Central memory CD8-positive, alpha-beta T cell (primary cell): ENCODE measurements around the gene GPR137.

Source experiments
- ATAC-seq: fragments of 150-1000 bp; cut with Tn5 transposase; replicated peaks from 2 replicates; pipeline ENCODE4 v1.10.0; 2022; ENCODE audit warnings: mild to moderate bottlenecking, moderate FRiP score, moderate number of reproducible peaks; ENCODE audit not compliant: poor library complexity, severe bottlenecking; ENCODE audit errors: extremely low read depth
- DNase-seq, 2 donors: peaks; one replicate each; pipeline ENCODE4 v3.0.0; 2021; ENCODE audit warnings: low spot score in 2 of 2
- H3K27ac Mint-ChIP-seq: one replicate; pipeline ENCODE4 v1.8.0; 2022; ENCODE audit warnings: low read depth, mild to moderate bottlenecking, moderate library complexity, mixed read lengths
- H3K27me3 Mint-ChIP-seq: one replicate; pipeline ENCODE4 v1.8.0; 2022; ENCODE audit warnings: mixed read lengths
- H3K36me3 Mint-ChIP-seq: one replicate; pipeline ENCODE4 v1.8.0; 2022; ENCODE audit warnings: mild to moderate bottlenecking, moderate library complexity, mixed read lengths; ENCODE audit not compliant: insufficient read depth
- H3K4me1 Mint-ChIP-seq: one replicate; pipeline ENCODE4 v1.8.0; 2022; ENCODE audit warnings: mixed read lengths
- H3K4me3 Mint-ChIP-seq: one replicate; pipeline ENCODE4 v1.8.0; 2022; ENCODE audit warnings: mild to moderate bottlenecking, moderate library complexity, mixed read lengths
- H3K9me3 Mint-ChIP-seq: one replicate; pipeline ENCODE4 v1.8.0; 2022; ENCODE audit warnings: mixed read lengths

GPR137 gene

DNA sequence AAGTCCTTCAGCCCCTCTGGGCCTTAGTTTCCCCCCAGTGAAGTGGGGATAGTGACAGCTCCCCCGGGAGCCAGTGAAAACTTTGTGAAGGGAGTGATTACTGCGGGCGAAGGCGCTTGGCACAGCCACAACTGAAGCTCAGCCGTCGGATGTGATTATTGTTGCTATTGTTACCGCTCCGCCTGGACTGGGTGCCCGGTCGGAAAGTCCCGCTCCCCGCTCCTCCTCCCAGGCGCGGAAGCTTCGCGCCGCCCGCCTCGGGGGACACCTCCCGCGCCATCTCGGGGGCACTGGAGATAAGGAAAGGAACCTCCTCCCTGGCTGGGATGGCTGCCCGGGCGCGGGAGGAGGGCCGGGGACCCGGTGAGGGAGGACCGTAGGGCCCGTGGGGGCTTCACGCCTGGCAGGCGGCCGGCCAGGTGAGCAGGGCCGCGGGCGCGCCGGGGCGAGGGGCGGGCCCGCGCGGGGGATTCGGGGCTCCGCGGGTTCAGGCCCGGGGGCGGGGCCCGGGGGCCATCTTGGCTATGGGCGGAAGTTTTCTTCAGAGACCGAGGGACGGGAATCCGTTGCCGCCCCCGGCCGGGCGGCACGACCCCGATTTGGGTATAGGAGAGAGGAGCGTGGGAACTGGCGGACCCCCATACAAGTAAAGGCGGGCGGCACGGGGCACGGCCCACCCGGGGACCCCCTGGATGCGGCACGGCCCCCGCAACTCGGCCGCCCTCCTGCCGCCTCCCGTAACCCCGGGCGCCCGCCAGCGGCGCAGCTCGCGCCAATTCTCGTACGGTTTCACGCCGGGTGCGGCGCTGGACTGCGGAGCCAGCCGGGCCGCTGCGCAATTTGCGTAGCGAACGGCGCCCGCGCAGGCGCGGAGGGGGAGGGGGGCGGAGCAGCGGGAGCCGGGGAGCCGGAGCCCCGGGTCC is at the start of gene GPR137:
GPR137 (plus strand) TSS at position 887 of the 923 bp plus-strand sequence. CDS start 677 bp downstream, outside the sequence.
- Mint-ChIP-seq H3K27me3 (no peaks in the 10 kb centered on the region), H3K27ac (peak within 1 kb of the TSS; percentile 97), H3K36me3 (peaks cover 9% of the 10 kb centered on the region), H3K9me3 (no peaks in the 10 kb centered on the region), H3K4me1 (peaks cover 20% of the 10 kb centered on the region), H3K4me3 (peak within 1 kb of the TSS; percentile 87)
- ATAC-seq (peak; percentile 80), DNase-seq (peak; percentile 91 to 96)

DNA sequence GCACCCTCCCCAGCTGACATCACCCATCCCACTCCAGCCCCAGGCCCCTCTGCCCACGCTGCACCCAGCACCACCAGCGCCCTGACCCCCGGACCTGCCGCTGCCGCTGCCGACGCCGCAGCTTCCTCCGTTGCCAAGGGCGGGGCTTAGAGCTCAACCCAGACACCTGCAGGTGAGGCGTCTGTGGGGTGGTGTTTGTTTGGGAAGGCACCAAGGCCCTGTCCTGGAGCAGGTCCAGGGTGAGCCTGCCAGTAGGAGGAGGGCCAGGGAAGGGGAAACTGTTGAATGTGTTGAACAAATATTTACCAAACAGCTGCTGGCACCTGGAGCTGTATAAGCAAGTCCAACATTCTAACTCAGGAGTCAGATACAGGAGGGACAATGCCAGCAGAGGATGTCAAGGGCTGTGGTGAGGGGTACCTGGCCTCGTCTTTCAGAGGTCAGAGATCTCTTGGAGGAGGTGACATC is 48.1 kb upstream of the GPR137 start:
- H3K4me3 Mint-ChIP-seq: peak overlapping the region; percentile 20
- no peaks in the 10 kb centered on the region for H3K27me3 Mint-ChIP-seq

GRCh38 chr11:64238076-64238475 is 47.6 kb upstream of the GPR137 start:
- Mint-ChIP-seq H3K4me1 (peaks cover 26% of the 10 kb centered on the region), H3K9me3 (no peaks in the 10 kb centered on the region), H3K4me3 (no peak overlapping the region), H3K27ac (no peak overlapping the region), H3K27me3 (no peaks in the 10 kb centered on the region), H3K36me3 (peaks cover 26% of the 10 kb centered on the region)
- DNase-seq (no peak), ATAC-seq (no peak)

More for the DNA sequence above, 48.1 kb upstream of the GPR137 start:
- ATAC-seq (no peak), DNase-seq (no peak)
- H3K9me3 Mint-ChIP-seq: no peaks in the 10 kb centered on the region
- H3K27ac Mint-ChIP-seq: no peak overlapping the region
- H3K4me1 Mint-ChIP-seq: peaks cover 24% of the 10 kb centered on the region
- H3K36me3 Mint-ChIP-seq: peaks cover 27% of the 10 kb centered on the region

GRCh38 chr11:64238999-64239398 is 46.6 kb upstream of the GPR137 start:
- H3K9me3 Mint-ChIP-seq: no peaks in the 10 kb centered on the region
- H3K4me1 Mint-ChIP-seq: peaks cover 33% of the 10 kb centered on the region
- no peak overlapping the region for H3K4me3 Mint-ChIP-seq
- DNase-seq (no peak), ATAC-seq (no peak)
- no peaks in the 10 kb centered on the region for H3K27me3 Mint-ChIP-seq
- H3K27ac Mint-ChIP-seq: peak overlapping the region; percentile 97
- peaks cover 27% of the 10 kb centered on the region for H3K36me3 Mint-ChIP-seq

- H3K27ac Mint-ChIP-seq: peak overlapping the region; percentile 97
- H3K36me3 Mint-ChIP-seq: peaks cover 27% of the 10 kb centered on the region
- DNase-seq (no peak), ATAC-seq (no peak)
- H3K27me3 Mint-ChIP-seq: no peaks in the 10 kb centered on the region
- peaks cover 34% of the 10 kb centered on the region for H3K4me1 Mint-ChIP-seq
- peak overlapping the region; percentile 96 for H3K4me3 Mint-ChIP-seq
- H3K9me3 Mint-ChIP-seq: no peaks in the 10 kb centered on the region
Measured at GRCh38 chr11:64239662-64240434, 45.8 kb upstream of the GPR137 start.

DNA sequence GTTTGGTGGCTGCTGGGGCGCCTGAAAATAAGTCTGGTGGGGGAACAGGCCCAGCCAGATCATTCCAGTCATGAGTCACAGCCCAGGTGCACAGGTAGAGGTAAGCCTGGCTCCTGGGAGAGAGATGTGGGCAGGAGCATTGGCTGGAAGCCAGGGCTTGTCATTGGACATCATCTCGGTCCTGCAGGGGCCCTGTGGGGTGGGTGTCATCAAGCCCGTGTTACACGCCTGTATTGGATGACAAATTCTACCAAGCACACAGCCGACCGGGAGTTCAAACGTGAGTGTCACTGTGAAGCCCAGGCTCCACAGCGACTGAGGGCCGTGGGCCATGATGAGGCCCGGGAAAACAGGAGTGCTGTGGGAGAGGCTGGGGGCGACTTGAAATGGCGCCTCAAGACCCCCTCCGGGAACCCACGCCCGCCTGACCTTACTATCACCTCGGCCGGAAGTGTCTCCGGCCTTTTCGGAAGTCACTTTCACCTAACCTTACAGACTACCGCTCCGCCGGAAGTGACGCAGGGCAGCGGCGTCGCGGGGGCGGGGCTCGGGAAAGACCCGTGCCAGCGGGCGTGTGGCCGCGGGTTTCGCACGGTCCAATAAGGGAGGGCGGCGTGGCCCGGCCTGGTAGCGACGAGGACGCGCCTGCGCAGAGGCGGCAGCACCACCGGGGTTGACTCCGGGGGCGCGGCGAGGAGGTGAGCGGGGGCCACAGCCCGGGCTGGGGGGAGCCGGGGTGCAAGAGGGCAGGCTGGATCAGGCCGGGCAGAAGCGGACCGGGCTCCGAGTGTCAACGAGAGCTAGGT is 45.0 kb upstream of the GPR137 start, which contains the start of gene FKBP2:
FKBP2 (plus strand) TSS at position 661 of the 806 bp plus-strand sequence. CDS start 1,293 bp downstream, outside the sequence.
- no peaks in the 10 kb centered on the region for H3K27me3 Mint-ChIP-seq
- H3K4me1 Mint-ChIP-seq: peaks cover 34% of the 10 kb centered on the region
- no peaks in the 10 kb centered on the region for H3K9me3 Mint-ChIP-seq
- peak; percentile 67 for ATAC-seq
- peak within 1 kb of the TSS; percentile 97 for H3K27ac Mint-ChIP-seq
- peak; percentile 95 to 97 for DNase-seq
- peak within 1 kb of the TSS; percentile 96 for H3K4me3 Mint-ChIP-seq
- peaks cover 29% of the 10 kb centered on the region for H3K36me3 Mint-ChIP-seq

DNA sequence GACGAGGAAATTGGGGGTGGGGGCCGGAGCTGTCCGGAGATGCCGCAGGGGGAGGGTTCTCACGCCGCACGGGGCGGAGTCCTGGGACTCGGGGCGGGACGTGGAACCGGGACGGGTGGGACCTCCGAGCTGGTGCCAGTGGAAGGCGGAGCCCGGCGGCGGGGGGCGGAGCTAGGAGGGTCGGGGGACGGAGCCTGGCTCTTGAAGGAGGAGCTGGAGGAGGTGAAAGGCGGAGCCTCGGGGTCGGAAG is 44.5 kb upstream of the GPR137 start:
- Mint-ChIP-seq H3K27me3 (no peaks in the 10 kb centered on the region), H3K4me1 (peaks cover 38% of the 10 kb centered on the region), H3K4me3 (peak overlapping the region; percentile 96), H3K27ac (peak overlapping the region; percentile 97), H3K9me3 (no peaks in the 10 kb centered on the region), H3K36me3 (peaks cover 31% of the 10 kb centered on the region)
- ATAC-seq: peak; percentile 69
- DNase-seq: peak; percentile 100

DNA sequence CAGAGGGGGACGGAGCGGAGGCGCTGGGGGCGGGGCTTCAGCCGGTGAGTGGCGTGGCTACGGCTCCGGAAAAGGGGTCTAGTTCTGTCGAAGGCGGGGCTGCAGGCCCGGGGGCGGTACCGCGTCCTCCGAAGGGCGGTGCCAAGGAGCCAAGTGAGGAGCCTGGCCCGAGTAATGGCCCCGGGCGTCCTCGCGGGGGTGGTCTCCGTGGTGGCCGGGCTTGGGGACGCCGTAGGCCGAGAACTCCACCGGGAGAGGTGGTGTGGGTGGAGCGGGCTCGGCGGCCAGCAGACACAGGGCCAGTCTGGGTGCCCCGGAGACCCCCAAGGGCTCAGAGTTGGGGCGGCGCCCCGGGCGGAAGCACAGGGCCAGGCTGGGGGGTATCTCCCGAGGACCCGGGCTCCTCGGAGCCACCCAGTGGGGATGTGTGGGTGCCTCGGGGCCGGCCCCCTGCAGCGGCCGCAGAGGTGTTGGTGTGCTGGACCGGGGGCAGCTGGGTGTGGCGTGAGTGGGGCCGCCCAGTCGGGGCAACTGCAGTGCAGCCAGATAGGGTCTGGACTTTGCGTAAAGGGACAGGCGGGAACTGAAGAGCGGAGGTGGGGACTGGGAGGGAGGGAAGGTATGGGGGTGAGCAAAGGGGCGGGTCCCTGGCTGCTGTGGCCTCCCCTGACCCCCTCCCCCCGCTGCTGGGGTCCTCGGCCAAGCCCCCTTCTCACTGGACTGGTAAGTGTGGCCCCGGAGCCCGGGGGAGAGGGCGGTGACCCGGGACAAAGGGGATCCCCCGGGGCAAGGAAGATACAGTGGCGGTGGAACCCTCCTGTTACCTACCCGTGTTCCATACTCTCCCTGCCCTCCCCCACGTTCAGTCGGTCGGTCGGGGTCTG is 43.9 kb upstream of the GPR137 start:
- H3K4me1 Mint-ChIP-seq: peaks cover 39% of the 10 kb centered on the region
- H3K4me3 Mint-ChIP-seq: peak overlapping the region; percentile 96
- DNase-seq: peak in 1 of 2 donors; percentile 44
- peak overlapping the region; percentile 97 for H3K27ac Mint-ChIP-seq
- peaks cover 31% of the 10 kb centered on the region for H3K36me3 Mint-ChIP-seq
- H3K9me3 Mint-ChIP-seq: no peaks in the 10 kb centered on the region
- ATAC-seq: peak; percentile 58
- H3K27me3 Mint-ChIP-seq: no peaks in the 10 kb centered on the region

- H3K4me3 Mint-ChIP-seq: peak overlapping the region; percentile 96
- peak overlapping the region; percentile 97 for H3K27ac Mint-ChIP-seq
- no peaks in the 10 kb centered on the region for H3K27me3 Mint-ChIP-seq
- peaks cover 55% of the 10 kb centered on the region for H3K4me1 Mint-ChIP-seq
- ATAC-seq (no peak), DNase-seq (no peak)
- H3K36me3 Mint-ChIP-seq: peaks cover 33% of the 10 kb centered on the region
- no peaks in the 10 kb centered on the region for H3K9me3 Mint-ChIP-seq
Measured at GRCh38 chr11:64243236-64243854, 42.3 kb upstream of the GPR137 start.

DNA sequence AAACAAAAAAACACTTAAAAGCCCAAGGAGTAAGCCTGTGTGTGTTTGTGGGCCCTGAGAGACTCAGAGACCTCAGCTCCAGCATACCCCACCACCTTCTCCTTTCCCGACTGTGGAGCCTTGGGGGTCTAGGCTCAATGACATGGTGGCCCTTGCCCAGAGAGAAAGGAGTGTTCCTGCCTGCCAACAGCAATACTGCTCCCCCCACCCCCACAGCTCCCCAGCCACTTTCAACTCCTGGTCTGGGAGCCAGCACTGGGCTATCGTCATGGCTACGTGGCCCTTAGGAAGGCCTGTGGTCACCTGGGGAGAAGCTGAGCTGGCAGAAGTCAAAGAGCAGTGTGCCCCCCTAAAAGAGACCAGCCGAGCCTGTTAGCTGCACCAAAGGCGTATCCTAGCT is 41.5 kb upstream of the GPR137 start:
- Mint-ChIP-seq H3K4me1 (peaks cover 57% of the 10 kb centered on the region), H3K36me3 (peaks cover 30% of the 10 kb centered on the region), H3K27me3 (no peaks in the 10 kb centered on the region), H3K27ac (peak overlapping the region; percentile 97), H3K9me3 (no peaks in the 10 kb centered on the region), H3K4me3 (peak overlapping the region; percentile 96)
- DNase-seq (no peak), ATAC-seq (no peak)

DNA sequence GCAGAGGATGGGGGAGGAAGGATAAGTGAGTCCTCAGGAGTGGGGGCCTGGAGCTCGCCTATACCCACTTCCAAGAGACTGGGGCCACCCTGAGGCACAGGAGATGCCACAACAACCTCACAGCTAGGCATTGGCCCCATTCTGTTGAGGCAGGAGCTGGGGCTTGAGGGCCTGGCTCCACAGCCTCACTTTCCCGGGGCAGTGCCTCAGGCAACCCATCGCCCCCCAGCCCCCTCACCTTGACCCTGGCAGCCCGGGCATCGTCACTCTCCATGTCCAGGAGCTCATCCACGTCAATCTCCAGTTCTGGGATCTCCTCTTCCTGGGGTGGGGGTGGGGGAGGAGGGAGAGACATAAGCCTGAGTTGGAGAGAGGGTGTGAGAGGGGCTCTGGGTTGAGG is 40.7 kb upstream of the GPR137 start:
- H3K4me1 Mint-ChIP-seq: peaks cover 56% of the 10 kb centered on the region
- no peaks in the 10 kb centered on the region for H3K9me3 Mint-ChIP-seq
- H3K4me3 Mint-ChIP-seq: peak overlapping the region; percentile 83
- DNase-seq (no peak), ATAC-seq (no peak)
- H3K27me3 Mint-ChIP-seq: no peaks in the 10 kb centered on the region
- H3K36me3 Mint-ChIP-seq: peaks cover 28% of the 10 kb centered on the region
- H3K27ac Mint-ChIP-seq: peak overlapping the region; percentile 93
